Neural progenitor cell (in vitro differentiated cells): ENCODE results near the gene DPH5. TPM values are rescaled to one million over a fixed set of nuclear protein-coding genes. Genes with fewer than 3 reads are reported as not detected.

Experiments used
- DNase-seq: peaks from one replicate; pipeline ENCODE4 v3.0.0-alpha.2; 2016; ENCODE audit warnings: low spot score
- H2AFZ ChIP-seq: fragments of 200-600 bp; sonication (generic); replicated peaks from 2 replicates; pipeline ENCODE4 v1.6.1; 2016; ENCODE audit warnings: antibody characterized with exemption
- H3F3A ChIP-seq: fragments of 200-600 bp; sonication (generic); 2 replicates; pipeline ENCODE4 v1.6.1; 2016; ENCODE audit warnings: antibody characterized with exemption, low read depth
- H3K27ac ChIP-seq: fragments of 200-600 bp; sonication (generic); 2 replicates; pipeline ENCODE4 v1.5.1; 2016; ENCODE audit warnings: mild to moderate bottlenecking
- H3K27me3 ChIP-seq: fragments of 200-600 bp; sonication (generic); 2 replicates; pipeline ENCODE4 v1.6.1; 2016; ENCODE audit warnings: mild to moderate bottlenecking, moderate library complexity
- H3K36me3 ChIP-seq: fragments of 200-600 bp; sonication (generic); 2 replicates; pipeline ENCODE4 v1.5.1; 2016
- H3K4me1 ChIP-seq: fragments of 200-600 bp; sonication (generic); 2 replicates; pipeline ENCODE4 v1.6.1; 2016; ENCODE audit warnings: mixed run types
- H3K4me2 ChIP-seq: fragments of 200-600 bp; sonication (generic); 2 replicates; pipeline ENCODE4 v1.6.1; 2016
- H3K4me3 ChIP-seq: fragments of 200-600 bp; sonication (generic); 2 replicates; pipeline ENCODE4 v1.5.1; 2016
- H3K79me2 ChIP-seq: fragments of 200-600 bp; sonication (generic); 2 replicates; pipeline ENCODE4 v1.6.1; 2016; ENCODE audit warnings: low read depth
- H3K9ac ChIP-seq: fragments of 200-600 bp; sonication (generic); 2 replicates; pipeline ENCODE4 v1.6.1; 2016
- H3K9me3 ChIP-seq: fragments of 200-600 bp; sonication (generic); 2 replicates; pipeline ENCODE4 v1.5.1; 2016; ENCODE audit warnings: low read depth
- H4K20me1 ChIP-seq: fragments of 200-600 bp; sonication (generic); 2 replicates; pipeline ENCODE4 v1.6.1; 2016; ENCODE audit warnings: low read depth
- H3K27ac Mint-ChIP-seq: 3 replicates; pipeline ENCODE4 v1.8.0; 2021; ENCODE audit warnings: mixed read lengths
- H3K27me3 Mint-ChIP-seq: 2 replicates; pipeline ENCODE4 v1.8.0; 2022; ENCODE audit warnings: low read depth, mild to moderate bottlenecking, inconsistent platforms, moderate library complexity, mixed read lengths; ENCODE audit not compliant: insufficient read depth
- H3K36me3 Mint-ChIP-seq: 3 replicates; pipeline ENCODE4 v1.8.0; 2021; ENCODE audit warnings: mixed read lengths
- H3K4me1 Mint-ChIP-seq: 3 replicates; pipeline ENCODE4 v1.8.0; 2021; ENCODE audit warnings: mixed read lengths
- H3K4me3 Mint-ChIP-seq: 3 replicates; pipeline ENCODE4 v1.8.0; 2021; ENCODE audit warnings: mild to moderate bottlenecking, moderate library complexity, mixed read lengths
- H3K9me3 Mint-ChIP-seq: 3 replicates; pipeline ENCODE4 v1.8.0; 2020; ENCODE audit warnings: mixed read lengths
- EZH2 ChIP-seq: fragments of 200-600 bp; sonication (generic); IDR thresholded peaks from 2 replicates; pipeline ENCODE4 v1.6.1; 2017; ENCODE audit warnings: antibody characterized with exemption, mild to moderate bottlenecking, moderate library complexity
- EZH2phosphoT487 ChIP-seq: fragments of 200-600 bp; sonication (generic); IDR thresholded peaks from 2 replicates; pipeline ENCODE4 v1.6.1; 2017; ENCODE audit warnings: antibody characterized with exemption
- total RNA-seq: library from RNA; depleted of rRNA; stranded (reverse); fragments of >200 nt; gene quantifications from 2 replicates; pipeline ENCODE4 v1.2.3, GENCODE V29; 2015; ENCODE audit warnings: low replicate concordance
- TF ChIP-seq, protein P1 (sequence below): fragments of 200-600 bp; sonication (generic); IDR thresholded peaks from 2 replicates; pipeline ENCODE4 v1.5.1; 2017; ENCODE audit warnings: antibody characterized with exemption, mild to moderate bottlenecking

The DPH5 gene
- total RNA-seq, 1 donor from 2014 or later = 99.4 TPM

DNA sequence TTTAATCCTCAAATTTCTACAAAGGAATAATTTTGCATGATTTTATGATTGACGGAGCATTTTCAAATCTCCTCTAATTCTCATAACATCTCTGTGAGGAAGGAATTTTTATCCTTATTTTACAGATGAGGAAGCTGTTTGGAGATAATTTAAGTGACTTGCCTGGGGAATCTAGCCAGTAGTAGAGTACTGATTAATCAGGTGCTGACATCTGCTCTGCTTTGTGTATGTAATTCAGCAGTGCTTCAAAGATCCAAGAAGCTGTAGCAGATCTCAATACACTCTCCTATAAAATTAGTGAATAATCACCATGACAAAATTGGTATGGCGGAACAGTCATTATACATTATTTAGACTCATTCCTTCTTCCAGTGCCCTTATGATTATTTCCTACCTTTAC, 46.0 kb downstream of the DPH5 start:
- H3K27ac Mint-ChIP-seq = no peak overlapping the region
- Histone ChIP-seq H2AFZ (no peak overlapping the region), H3K27me3 (no peaks in the 10 kb centered on the region), H4K20me1 (no peaks in the 10 kb centered on the region), H3K4me1 (peaks cover 4% of the 10 kb centered on the region), H3K79me2 (no peaks in the 10 kb centered on the region), H3K36me3 (no peaks in the 10 kb centered on the region), H3K27ac (no peak overlapping the region), H3K4me2 (no peak overlapping the region), H3K9me3 (no peaks in the 10 kb centered on the region), H3F3A (no peaks in the 10 kb centered on the region), H3K9ac (no peak overlapping the region), H3K4me3 (no peak overlapping the region)
- TF ChIP-seq EZH2phosphoT487 (no peak), EZH2 (no peak)
- TF ChIP-seq, protein P1, sequence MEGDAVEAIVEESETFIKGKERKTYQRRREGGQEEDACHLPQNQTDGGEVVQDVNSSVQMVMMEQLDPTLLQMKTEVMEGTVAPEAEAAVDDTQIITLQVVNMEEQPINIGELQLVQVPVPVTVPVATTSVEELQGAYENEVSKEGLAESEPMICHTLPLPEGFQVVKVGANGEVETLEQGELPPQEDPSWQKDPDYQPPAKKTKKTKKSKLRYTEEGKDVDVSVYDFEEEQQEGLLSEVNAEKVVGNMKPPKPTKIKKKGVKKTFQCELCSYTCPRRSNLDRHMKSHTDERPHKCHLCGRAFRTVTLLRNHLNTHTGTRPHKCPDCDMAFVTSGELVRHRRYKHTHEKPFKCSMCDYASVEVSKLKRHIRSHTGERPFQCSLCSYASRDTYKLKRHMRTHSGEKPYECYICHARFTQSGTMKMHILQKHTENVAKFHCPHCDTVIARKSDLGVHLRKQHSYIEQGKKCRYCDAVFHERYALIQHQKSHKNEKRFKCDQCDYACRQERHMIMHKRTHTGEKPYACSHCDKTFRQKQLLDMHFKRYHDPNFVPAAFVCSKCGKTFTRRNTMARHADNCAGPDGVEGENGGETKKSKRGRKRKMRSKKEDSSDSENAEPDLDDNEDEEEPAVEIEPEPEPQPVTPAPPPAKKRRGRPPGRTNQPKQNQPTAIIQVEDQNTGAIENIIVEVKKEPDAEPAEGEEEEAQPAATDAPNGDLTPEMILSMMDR = no peak
- H3K4me1 Mint-ChIP-seq = peaks cover 4% of the 10 kb centered on the region
- no peaks in the 10 kb centered on the region for H3K9me3 Mint-ChIP-seq
- H3K4me3 Mint-ChIP-seq = no peak overlapping the region
- H3K36me3 Mint-ChIP-seq = peaks cover 18% of the 10 kb centered on the region
- DNase-seq = no peak
- H3K27me3 Mint-ChIP-seq = no peaks in the 10 kb centered on the region

DNA sequence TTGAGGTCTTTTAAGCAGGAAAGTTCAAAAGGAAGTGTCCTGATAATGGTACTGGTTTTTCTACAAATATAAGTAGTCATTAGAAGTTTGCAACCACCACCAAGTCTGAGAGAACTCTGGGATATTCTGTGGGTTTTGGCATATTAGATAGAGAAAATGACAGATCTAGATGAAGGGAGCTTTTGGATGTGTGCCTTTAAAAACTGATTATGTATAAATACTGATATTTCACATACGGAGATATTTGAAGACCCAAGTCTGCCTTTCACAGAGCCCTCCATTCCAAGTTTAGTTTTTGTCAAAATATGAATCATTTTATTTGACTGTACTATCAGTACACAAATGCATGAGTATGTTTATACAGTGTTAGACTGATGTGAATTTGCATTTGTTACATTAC, 48.6 kb downstream of the DPH5 start:
- Histone ChIP-seq H3F3A (no peaks in the 10 kb centered on the region), H2AFZ (no peak overlapping the region), H3K36me3 (no peaks in the 10 kb centered on the region), H3K27me3 (no peaks in the 10 kb centered on the region), H3K9ac (no peak overlapping the region), H4K20me1 (no peaks in the 10 kb centered on the region), H3K27ac (no peak overlapping the region), H3K4me1 (peaks cover 9% of the 10 kb centered on the region), H3K9me3 (no peaks in the 10 kb centered on the region), H3K4me3 (no peak overlapping the region), H3K79me2 (no peaks in the 10 kb centered on the region), H3K4me2 (no peak overlapping the region)
- H3K27ac Mint-ChIP-seq = no peak overlapping the region
- peaks cover 7% of the 10 kb centered on the region for H3K36me3 Mint-ChIP-seq
- no peaks in the 10 kb centered on the region for H3K27me3 Mint-ChIP-seq
- no peak for DNase-seq
- peaks cover 6% of the 10 kb centered on the region for H3K4me1 Mint-ChIP-seq
- TF ChIP-seq, protein P1 = no peak
- no peak for TF ChIP-seq EZH2
- no peak for TF ChIP-seq EZH2phosphoT487
- H3K9me3 Mint-ChIP-seq = no peaks in the 10 kb centered on the region
- no peak overlapping the region for H3K4me3 Mint-ChIP-seq

DNA sequence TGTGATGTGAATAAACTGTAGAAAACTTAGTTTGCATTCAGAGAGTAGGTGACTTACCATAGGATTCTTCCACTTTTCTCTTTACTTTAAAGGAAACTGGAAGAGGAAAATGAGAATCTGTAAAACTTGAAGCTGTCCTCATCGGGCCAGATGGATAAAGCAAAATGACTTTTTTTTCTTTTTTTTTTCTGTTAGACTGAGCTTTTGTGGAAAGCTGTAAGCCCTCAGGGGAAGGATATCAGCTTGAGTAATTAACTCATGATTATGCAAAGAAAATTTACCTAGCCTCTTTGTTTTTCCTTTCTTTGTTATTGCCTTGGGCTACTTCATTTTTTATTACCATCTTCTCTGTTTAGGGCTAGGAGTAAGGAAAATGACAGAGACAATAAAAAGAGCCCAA, 53.4 kb downstream of the DPH5 start:
- Histone ChIP-seq H3K4me2 (no peak overlapping the region), H3K4me1 (peaks cover 30% of the 10 kb centered on the region), H4K20me1 (no peaks in the 10 kb centered on the region), H3K9me3 (no peaks in the 10 kb centered on the region), H3K9ac (no peak overlapping the region), H3F3A (peaks cover 5% of the 10 kb centered on the region), H3K27me3 (no peaks in the 10 kb centered on the region), H3K79me2 (no peaks in the 10 kb centered on the region), H3K36me3 (no peaks in the 10 kb centered on the region), H2AFZ (no peak overlapping the region), H3K4me3 (no peak overlapping the region), H3K27ac (no peak overlapping the region)
- Mint-ChIP-seq H3K9me3 (no peaks in the 10 kb centered on the region), H3K36me3 (peaks cover 10% of the 10 kb centered on the region), H3K4me1 (peaks cover 14% of the 10 kb centered on the region), H3K4me3 (no peak overlapping the region), H3K27me3 (no peaks in the 10 kb centered on the region), H3K27ac (no peak overlapping the region)
- no peak for TF ChIP-seq EZH2
- TF ChIP-seq EZH2phosphoT487 = no peak
- TF ChIP-seq, protein P1 = no peak
- no peak for DNase-seq
